GM12878 (cell line): ENCODE results near the gene CCNDBP1. TPM values are rescaled to one million over a fixed set of nuclear protein-coding genes. Genes with fewer than 3 reads are reported as not detected.
A peak's percentile ranks its signal among the peaks of the same experiment; 100 is the strongest.

Source experiments
- BACH1 ChIP-seq: fragments of 450-650 bp; IDR thresholded peaks from 2 replicates; pipeline ENCODE4 v1.6.1; 2017; ENCODE audit warnings: mild to moderate bottlenecking, borderline replicate concordance
- CHD2 ChIP-seq: IDR thresholded peaks from 2 replicates; pipeline ENCODE4 v1.6.1; 2011; ENCODE audit warnings: low read depth, low read length, improper control_type of control experiment, borderline replicate concordance
- CHD4 ChIP-seq: fragments of 200-600 bp; sonication (generic); IDR thresholded peaks from 2 replicates; pipeline ENCODE4 v1.6.1; 2016; ENCODE audit warnings: mild to moderate bottlenecking
- CREB1 ChIP-seq: IDR thresholded peaks from 2 replicates; pipeline ENCODE4 v1.6.1; 2012; ENCODE audit warnings: low read depth, mild to moderate bottlenecking, inconsistent platforms
- CREM ChIP-seq: IDR thresholded peaks from 2 replicates; pipeline ENCODE4 v1.6.1; 2014; ENCODE audit warnings: antibody characterized with exemption, low read depth
- DPF2 ChIP-seq: fragments of 450-650 bp; IDR thresholded peaks from 2 replicates; pipeline ENCODE4 v1.6.1; 2017; ENCODE audit warnings: mild to moderate bottlenecking
- ESRRA ChIP-seq: IDR thresholded peaks from 2 replicates; pipeline ENCODE4 v1.6.1; 2012; ENCODE audit warnings: mild to moderate bottlenecking, low read length, improper control_type of control experiment
- FOXM1 ChIP-seq: IDR thresholded peaks from 2 replicates; pipeline ENCODE4 v1.6.1; 2012; ENCODE audit warnings: low read depth, mild to moderate bottlenecking, inconsistent platforms, low read length, moderate library complexity
- HCFC1 ChIP-seq: fragments of 150-350 bp; IDR thresholded peaks from 2 replicates; pipeline ENCODE4 v1.6.1; 2014; ENCODE audit warnings: low read length
- MEF2B ChIP-seq: fragments of 450-650 bp; IDR thresholded peaks from 2 replicates; pipeline ENCODE4 v1.6.1; 2018; ENCODE audit warnings: mild to moderate bottlenecking, moderate library complexity; ENCODE audit not compliant: partially characterized antibody, poor library complexity, severe bottlenecking
- MTA3 ChIP-seq: IDR thresholded peaks from 2 replicates; pipeline ENCODE4 v1.6.1; 2012; ENCODE audit warnings: low read length, inconsistent platforms, borderline replicate concordance
- NFYA ChIP-seq: IDR thresholded peaks from 2 replicates; pipeline ENCODE4 v1.6.1; 2011; ENCODE audit warnings: low read depth, mild to moderate bottlenecking, low read length, improper control_type of control experiment, borderline replicate concordance
- NR2F1 ChIP-seq: fragments of 450-650 bp; conservative IDR thresholded peaks from 2 replicates; pipeline ENCODE4 v1.6.1; 2017; ENCODE audit warnings: mild to moderate bottlenecking
- POLR2A ChIP-seq: IDR thresholded peaks from 2 replicates; pipeline ENCODE4 v1.6.1; 2011; ENCODE audit warnings: low read depth, mild to moderate bottlenecking, low read length
- POLR2AphosphoS5 ChIP-seq: IDR thresholded peaks from 2 replicates; pipeline ENCODE4 v1.6.1; 2011; ENCODE audit warnings: mild to moderate bottlenecking, low read length, inconsistent platforms
- RELA ChIP-seq: fragments of 450-650 bp; IDR thresholded peaks from 2 replicates; pipeline ENCODE4 v1.8.0; 2014; ENCODE audit warnings: borderline replicate concordance; ENCODE audit not compliant: partially characterized antibody
- RUNX3 ChIP-seq: IDR thresholded peaks from 2 replicates; pipeline ENCODE4 v1.6.1; 2012; ENCODE audit warnings: low read length, inconsistent platforms
- WRNIP1 ChIP-seq: IDR thresholded peaks from 2 replicates; pipeline ENCODE4 v1.6.1; 2011; ENCODE audit warnings: low read depth, low read length, improper control_type of control experiment, borderline replicate concordance
- ZNF384 ChIP-seq: IDR thresholded peaks from 2 replicates; pipeline ENCODE4 v1.6.1; 2012; ENCODE audit warnings: low read depth, mild to moderate bottlenecking, low read length, improper control_type of control experiment, borderline replicate concordance
- polyA plus RNA-seq, 11 experiments: library from polyadenylated mRNA; depleted of rRNA in 4 of 11; unstranded in 6 of 11; stranded (reverse) in 5 of 11; fragments of >200 nt; fragmentation: Nextera tagmentation in 4 of 11; fragmentation: Illumina TruSeq in 1 of 11; extraction: Ambion mirVana in 4 of 11; extraction: Trizol in 1 of 11; gene quantifications; 1 replicate in 1 of 11; 2 replicates in 10 of 11; pipeline versions ENCODE4 v1.2.1 to v1.2.3, GENCODE V29; 2011 to 2016; ENCODE audit warnings: inconsistent platforms in 2 of 11, missing spikeins in 2 of 11, low read depth in 1 of 11
- total RNA-seq, 4 experiments: library from RNA; depleted of rRNA in 3 of 4; stranded (reverse); fragments of >200 nt in 3 of 4; fragmentation: Illumina TruSeq in 1 of 4; extraction: Trizol in 1 of 4; gene quantifications; 2 replicates each; pipeline versions ENCODE4 v1.2.1 to v1.2.3, GENCODE V29; 2013 to 2021
- TF ChIP-seq, protein P1 (sequence below): fragments of 450-650 bp; conservative IDR thresholded peaks from 2 replicates; pipeline ENCODE4 v1.6.1; 2017; ENCODE audit warnings: mild to moderate bottlenecking, moderate library complexity
- TF ChIP-seq, protein P2 (sequence below): fragments of 450-650 bp; IDR thresholded peaks from 2 replicates; pipeline ENCODE4 v1.6.1; 2017; ENCODE audit warnings: mild to moderate bottlenecking
- TF ChIP-seq, protein P3 (sequence below): IDR thresholded peaks from 2 replicates; pipeline ENCODE4 v1.6.1; 2011; ENCODE audit warnings: mild to moderate bottlenecking, low read depth, low read length, moderate library complexity; ENCODE audit not compliant: insufficient replicate concordance
- TF ChIP-seq, protein P4 (sequence below): fragments of 450-650 bp; formaldehyde crosslinking; IDR thresholded peaks from 2 replicates; pipeline ENCODE4 v1.4.0; 2022; ENCODE audit warnings: mild to moderate bottlenecking, moderate library complexity

The CCNDBP1 gene
- total and polyA plus RNA-seq, 10 of the 15 experiments (the other 5 are each of a cell fraction or from before 2014, with no cell fraction given) = 30.1 to 86.7 (median 42.2) TPM

DNA sequence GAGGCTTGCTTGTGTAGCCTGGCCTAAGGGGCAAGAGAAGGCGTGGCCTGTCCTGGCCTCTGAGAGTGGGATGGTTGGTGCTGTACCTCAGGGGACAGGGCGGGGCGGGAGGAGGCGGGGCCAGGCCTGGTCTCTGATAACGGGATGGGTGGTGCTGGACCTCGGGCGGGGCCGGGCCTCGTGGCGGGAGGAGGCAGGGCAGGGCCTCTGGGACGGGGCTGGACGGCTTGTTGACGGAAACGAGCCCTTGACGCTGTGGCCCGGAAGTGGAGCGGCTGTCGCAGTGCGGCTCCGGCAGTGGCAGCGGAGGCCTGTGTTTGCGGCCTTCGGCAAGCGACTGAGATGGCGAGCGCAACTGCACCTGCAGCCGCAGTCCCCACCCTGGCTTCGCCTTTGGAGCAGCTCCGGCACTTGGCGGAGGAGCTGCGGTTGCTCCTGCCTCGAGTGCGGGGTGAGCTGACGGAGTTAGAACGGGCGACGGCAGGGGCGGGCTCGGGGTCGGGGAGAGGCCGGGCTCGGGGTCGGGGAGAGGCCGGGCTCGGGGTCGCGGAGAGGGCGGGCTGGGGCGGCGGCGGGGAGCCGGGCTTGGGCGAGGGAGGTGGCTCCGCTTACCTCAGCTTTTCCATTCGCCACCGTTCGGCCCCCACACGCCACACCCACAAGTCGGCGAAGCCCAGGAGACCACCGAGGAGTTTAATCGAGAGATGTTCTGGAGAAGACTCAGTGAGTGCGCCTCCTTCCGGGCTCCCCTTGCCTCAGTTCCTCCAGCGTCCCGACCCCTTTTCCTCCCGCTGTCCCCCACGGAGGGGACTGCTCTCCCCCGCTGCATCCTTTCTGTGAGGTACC is at the start of gene CCNDBP1 (continued):
- TF ChIP-seq CREM (peak; percentile 71; the same call in 1 of the 2 replicates), HCFC1 (no peak), NR2F1 (peak; percentile 71), WRNIP1 (no peak), POLR2AphosphoS5 (peak; percentile 97), ZNF384 (no peak), ESRRA (no peak), CHD2 (peak; percentile 63; the same call in 1 of the 2 replicates), RUNX3 (peak; percentile 58), DPF2 (no peak), RELA (peak; percentile 71), NFYA (no peak), POLR2A (peak; percentile 98), MEF2B (peak; percentile 36), CREB1 (peak; percentile 78; the same call in 1 of the 2 replicates), MTA3 (peak; percentile 91; the same call in 1 of the 2 replicates), CHD4 (no peak), FOXM1 (no peak), BACH1 (peak; percentile 83)
- TF ChIP-seq, protein P1, sequence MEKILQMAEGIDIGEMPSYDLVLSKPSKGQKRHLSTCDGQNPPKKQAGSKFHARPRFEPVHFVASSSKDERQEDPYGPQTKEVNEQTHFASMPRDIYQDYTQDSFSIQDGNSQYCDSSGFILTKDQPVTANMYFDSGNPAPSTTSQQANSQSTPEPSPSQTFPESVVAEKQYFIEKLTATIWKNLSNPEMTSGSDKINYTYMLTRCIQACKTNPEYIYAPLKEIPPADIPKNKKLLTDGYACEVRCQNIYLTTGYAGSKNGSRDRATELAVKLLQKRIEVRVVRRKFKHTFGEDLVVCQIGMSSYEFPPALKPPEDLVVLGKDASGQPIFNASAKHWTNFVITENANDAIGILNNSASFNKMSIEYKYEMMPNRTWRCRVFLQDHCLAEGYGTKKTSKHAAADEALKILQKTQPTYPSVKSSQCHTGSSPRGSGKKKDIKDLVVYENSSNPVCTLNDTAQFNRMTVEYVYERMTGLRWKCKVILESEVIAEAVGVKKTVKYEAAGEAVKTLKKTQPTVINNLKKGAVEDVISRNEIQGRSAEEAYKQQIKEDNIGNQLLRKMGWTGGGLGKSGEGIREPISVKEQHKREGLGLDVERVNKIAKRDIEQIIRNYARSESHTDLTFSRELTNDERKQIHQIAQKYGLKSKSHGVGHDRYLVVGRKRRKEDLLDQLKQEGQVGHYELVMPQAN = peak; percentile 80
- TF ChIP-seq, protein P2, sequence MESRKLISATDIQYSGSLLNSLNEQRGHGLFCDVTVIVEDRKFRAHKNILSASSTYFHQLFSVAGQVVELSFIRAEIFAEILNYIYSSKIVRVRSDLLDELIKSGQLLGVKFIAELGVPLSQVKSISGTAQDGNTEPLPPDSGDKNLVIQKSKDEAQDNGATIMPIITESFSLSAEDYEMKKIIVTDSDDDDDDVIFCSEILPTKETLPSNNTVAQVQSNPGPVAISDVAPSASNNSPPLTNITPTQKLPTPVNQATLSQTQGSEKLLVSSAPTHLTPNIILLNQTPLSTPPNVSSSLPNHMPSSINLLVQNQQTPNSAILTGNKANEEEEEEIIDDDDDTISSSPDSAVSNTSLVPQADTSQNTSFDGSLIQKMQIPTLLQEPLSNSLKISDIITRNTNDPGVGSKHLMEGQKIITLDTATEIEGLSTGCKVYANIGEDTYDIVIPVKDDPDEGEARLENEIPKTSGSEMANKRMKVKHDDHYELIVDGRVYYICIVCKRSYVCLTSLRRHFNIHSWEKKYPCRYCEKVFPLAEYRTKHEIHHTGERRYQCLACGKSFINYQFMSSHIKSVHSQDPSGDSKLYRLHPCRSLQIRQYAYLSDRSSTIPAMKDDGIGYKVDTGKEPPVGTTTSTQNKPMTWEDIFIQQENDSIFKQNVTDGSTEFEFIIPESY = no peak
- TF ChIP-seq, protein P3, sequence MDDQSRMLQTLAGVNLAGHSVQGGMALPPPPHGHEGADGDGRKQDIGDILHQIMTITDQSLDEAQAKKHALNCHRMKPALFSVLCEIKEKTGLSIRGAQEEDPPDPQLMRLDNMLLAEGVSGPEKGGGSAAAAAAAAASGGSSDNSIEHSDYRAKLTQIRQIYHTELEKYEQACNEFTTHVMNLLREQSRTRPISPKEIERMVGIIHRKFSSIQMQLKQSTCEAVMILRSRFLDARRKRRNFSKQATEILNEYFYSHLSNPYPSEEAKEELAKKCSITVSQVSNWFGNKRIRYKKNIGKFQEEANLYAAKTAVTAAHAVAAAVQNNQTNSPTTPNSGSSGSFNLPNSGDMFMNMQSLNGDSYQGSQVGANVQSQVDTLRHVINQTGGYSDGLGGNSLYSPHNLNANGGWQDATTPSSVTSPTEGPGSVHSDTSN = peak; percentile 12
- TF ChIP-seq, protein P4, sequence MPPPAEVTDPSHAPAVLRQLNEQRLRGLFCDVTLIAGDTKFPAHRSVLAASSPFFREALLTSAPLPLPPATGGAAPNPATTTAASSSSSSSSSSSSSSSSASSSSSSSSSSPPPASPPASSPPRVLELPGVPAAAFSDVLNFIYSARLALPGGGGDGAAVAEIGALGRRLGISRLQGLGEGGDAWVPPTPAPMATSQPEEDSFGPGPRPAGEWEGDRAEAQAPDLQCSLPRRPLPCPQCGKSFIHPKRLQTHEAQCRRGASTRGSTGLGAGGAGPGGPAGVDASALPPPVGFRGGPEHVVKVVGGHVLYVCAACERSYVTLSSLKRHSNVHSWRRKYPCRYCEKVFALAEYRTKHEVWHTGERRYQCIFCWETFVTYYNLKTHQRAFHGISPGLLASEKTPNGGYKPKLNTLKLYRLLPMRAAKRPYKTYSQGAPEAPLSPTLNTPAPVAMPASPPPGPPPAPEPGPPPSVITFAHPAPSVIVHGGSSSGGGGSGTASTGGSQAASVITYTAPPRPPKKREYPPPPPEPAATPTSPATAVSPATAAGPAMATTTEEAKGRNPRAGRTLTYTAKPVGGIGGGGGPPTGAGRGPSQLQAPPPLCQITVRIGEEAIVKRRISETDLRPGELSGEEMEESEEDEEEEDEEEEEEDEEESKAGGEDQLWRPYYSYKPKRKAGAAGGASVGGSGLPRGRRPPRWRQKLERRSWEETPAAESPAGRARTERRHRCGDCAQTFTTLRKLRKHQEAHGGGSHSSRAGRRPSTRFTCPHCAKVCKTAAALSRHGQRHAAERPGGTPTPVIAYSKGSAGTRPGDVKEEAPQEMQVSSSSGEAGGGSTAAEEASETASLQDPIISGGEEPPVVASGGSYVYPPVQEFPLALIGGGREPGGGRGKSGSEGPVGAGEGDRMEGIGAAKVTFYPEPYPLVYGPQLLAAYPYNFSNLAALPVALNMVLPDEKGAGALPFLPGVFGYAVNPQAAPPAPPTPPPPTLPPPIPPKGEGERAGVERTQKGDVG (CRISPR knock-in tag) = no peak
